ENCODE data around the gene JAZF1. TPM values are rescaled to one million over a fixed set of nuclear protein-coding genes. Genes with fewer than 3 reads are reported as not detected.

Gene JAZF1
- polyA plus RNA-seq, 1 donor, result 11.4 TPM

DNA sequence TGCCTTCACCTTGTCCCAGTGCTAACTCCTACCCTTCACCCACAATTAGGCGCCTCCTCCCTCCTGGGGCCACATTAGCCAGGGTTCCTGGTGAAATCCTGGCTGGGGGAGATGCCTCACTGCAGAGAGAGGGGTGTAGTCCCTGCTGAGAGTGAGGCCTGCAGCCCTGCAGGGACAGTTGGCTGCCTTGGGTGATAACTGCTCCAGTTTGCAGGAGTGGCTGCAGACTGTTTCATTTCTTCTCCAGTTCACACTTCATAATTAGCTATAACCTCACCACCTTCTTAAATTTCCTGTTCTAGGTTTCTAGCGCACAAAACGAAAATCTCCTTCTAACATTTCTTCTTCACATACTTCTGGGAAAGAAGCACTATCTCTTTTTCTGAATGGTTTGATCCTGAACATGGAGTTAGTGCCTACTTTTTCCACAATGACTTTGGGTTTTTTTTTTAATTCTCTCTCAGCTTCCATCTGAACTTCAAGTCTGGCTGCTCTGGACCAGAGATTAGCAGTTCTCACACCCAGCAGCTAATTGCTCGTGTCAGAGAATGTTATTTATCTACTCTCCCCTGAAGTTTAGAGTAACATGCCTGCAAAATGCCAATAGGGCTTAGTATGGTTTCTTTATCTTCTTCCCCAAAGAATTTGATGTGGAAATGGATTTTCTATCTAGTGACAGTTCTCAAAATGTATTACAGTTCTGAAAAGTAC lies 15.5 kb upstream of the JAZF1 start:
- H3K4me1 ChIP-seq (ENCODE audit: control insufficient read depth, insufficient read depth, low read length), result no peaks in the 10 kb centered on the region
- H3K36me3 ChIP-seq (ENCODE audit: control insufficient read depth, insufficient read depth, low read length), result no peaks in the 10 kb centered on the region
- 100% methylated on average over 2 of the region's 4 CpGs for WGBS (ENCODE audit: insufficient coverage, low lambda C conversion rate)

DNA sequence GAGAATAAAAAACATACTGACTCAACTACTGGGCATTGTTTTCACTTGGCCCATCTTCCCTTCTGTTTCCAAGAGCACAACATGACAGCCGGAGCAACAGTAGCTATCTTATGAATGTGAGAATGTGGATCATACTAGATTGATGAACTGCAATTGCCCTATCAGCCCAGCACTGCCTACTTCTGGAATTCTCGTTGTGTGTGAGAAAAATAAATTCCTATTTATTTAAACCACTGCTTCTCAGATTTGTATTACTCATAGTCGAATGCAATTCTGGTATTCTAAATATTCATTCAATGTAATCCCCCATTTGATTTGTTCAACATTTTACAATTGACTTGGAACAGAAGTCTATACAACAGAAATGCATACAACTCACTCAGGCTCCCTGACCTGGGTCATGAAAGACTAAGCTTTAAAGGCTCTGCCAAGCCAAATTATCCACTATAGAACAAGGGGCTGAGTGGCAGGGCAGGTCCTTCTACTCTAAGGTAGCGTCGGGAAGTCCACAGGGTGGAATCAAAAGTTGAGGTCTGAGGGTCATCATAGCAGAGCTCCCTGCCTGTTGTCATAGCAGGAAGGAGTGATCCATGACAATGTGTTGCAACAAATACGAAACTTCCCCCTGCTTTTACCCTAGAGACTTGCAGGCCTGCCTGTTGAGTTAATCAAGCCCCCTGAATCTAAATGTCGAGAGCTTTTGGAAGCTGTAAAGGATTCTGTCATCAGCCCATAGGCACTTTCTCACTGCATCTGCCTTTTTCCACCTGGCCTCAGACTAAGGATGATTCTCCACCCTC lies 12.4 kb upstream of the JAZF1 start:
- Histone ChIP-seq H3K27me3 (ENCODE audit: control insufficient read depth, insufficient read depth, low read length) (peaks cover 11% of the 10 kb centered on the region), H3K27ac (ENCODE audit: low read length) (no peak overlapping the region)
- no peak for DNase-seq

More for the DNA sequence above, 15.5 kb upstream of the JAZF1 start:
- H3K27ac ChIP-seq (ENCODE audit: low read length), result no peak overlapping the region
- H3K4me3 ChIP-seq (ENCODE audit: low read length), result no peak overlapping the region
- DNase-seq, result no peak
- peaks cover 4% of the 10 kb centered on the region for H3K27me3 ChIP-seq (ENCODE audit: control insufficient read depth, insufficient read depth, low read length)
- H3K9me3 ChIP-seq (ENCODE audit: control insufficient read depth, low read depth, low read length), result no peaks in the 10 kb centered on the region

DNA sequence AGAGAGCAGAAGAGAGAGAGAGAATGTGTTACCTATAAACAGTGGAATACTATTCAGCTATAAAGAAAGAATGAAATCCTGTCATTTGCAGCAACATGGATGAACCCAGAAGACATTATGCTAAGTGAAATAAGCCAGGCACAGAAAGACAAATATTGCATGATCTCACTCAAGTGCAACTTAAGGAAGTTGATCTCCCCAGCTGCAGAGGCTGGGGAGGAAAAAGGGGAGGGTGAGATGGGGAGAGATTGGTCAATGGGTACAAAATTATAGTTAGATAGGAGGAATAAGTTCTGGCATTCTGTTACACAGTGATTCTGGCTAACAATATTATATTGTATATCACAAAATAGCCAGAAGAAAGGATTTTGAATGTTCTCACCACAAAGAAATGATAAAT lies 11.2 kb upstream of the JAZF1 start:
- H3K36me3 ChIP-seq (ENCODE audit: control insufficient read depth, insufficient read depth, low read length), result no peaks in the 10 kb centered on the region
- no peak for DNase-seq
- H3K4me3 ChIP-seq (ENCODE audit: low read length), result no peak overlapping the region
- no peak overlapping the region for H3K27ac ChIP-seq (ENCODE audit: low read length)
- peaks cover 11% of the 10 kb centered on the region for H3K27me3 ChIP-seq (ENCODE audit: control insufficient read depth, insufficient read depth, low read length)
- no peaks in the 10 kb centered on the region for H3K4me1 ChIP-seq (ENCODE audit: control insufficient read depth, insufficient read depth, low read length)
- no peaks in the 10 kb centered on the region for H3K9me3 ChIP-seq (ENCODE audit: control insufficient read depth, low read depth, low read length)

More for the DNA sequence above, 12.4 kb upstream of the JAZF1 start:
- Histone ChIP-seq H3K4me3 (ENCODE audit: low read length) (no peak overlapping the region), H3K36me3 (ENCODE audit: control insufficient read depth, insufficient read depth, low read length) (no peaks in the 10 kb centered on the region), H3K4me1 (ENCODE audit: control insufficient read depth, insufficient read depth, low read length) (no peaks in the 10 kb centered on the region), H3K9me3 (ENCODE audit: control insufficient read depth, low read depth, low read length) (no peaks in the 10 kb centered on the region)
- WGBS (ENCODE audit: insufficient coverage, low lambda C conversion rate), result 88% methylated on average over 1 of the region's 7 CpGs

GRCh38 chr7:28191184-28191583 lies 10.6 kb upstream of the JAZF1 start:
- Histone ChIP-seq H3K27me3 (ENCODE audit: control insufficient read depth, insufficient read depth, low read length) (peaks cover 11% of the 10 kb centered on the region), H3K9me3 (ENCODE audit: control insufficient read depth, low read depth, low read length) (no peaks in the 10 kb centered on the region), H3K27ac (ENCODE audit: low read length) (no peak overlapping the region), H3K36me3 (ENCODE audit: control insufficient read depth, insufficient read depth, low read length) (no peaks in the 10 kb centered on the region), H3K4me3 (ENCODE audit: low read length) (no peak overlapping the region), H3K4me1 (ENCODE audit: control insufficient read depth, insufficient read depth, low read length) (no peaks in the 10 kb centered on the region)
- no peak for DNase-seq
- no CpG with 5 or more reads among the region's 2 CpGs for WGBS (ENCODE audit: insufficient coverage, low lambda C conversion rate)

- Histone ChIP-seq H3K36me3 (ENCODE audit: control insufficient read depth, insufficient read depth, low read length) (no peaks in the 10 kb centered on the region), H3K4me1 (ENCODE audit: control insufficient read depth, insufficient read depth, low read length) (no peaks in the 10 kb centered on the region), H3K9me3 (ENCODE audit: control insufficient read depth, low read depth, low read length) (no peaks in the 10 kb centered on the region), H3K27me3 (ENCODE audit: control insufficient read depth, insufficient read depth, low read length) (peaks cover 11% of the 10 kb centered on the region), H3K4me3 (ENCODE audit: low read length) (no peak overlapping the region), H3K27ac (ENCODE audit: low read length) (no peak overlapping the region)
- 0% methylated on average over 1 of the region's 5 CpGs for WGBS (ENCODE audit: insufficient coverage, low lambda C conversion rate)
- no peak for DNase-seq
These were observed 9.6 kb upstream of the JAZF1 start for GRCh38 chr7:28190077-28190710.

GRCh38 chr7:28187012-28187411 lies 6.4 kb upstream of the JAZF1 start:
- Histone ChIP-seq H3K36me3 (ENCODE audit: control insufficient read depth, insufficient read depth, low read length) (no peaks in the 10 kb centered on the region), H3K27ac (ENCODE audit: low read length) (no peak overlapping the region), H3K4me3 (ENCODE audit: low read length) (no peak overlapping the region), H3K27me3 (ENCODE audit: control insufficient read depth, insufficient read depth, low read length) (peaks cover 17% of the 10 kb centered on the region), H3K9me3 (ENCODE audit: control insufficient read depth, low read depth, low read length) (no peaks in the 10 kb centered on the region), H3K4me1 (ENCODE audit: control insufficient read depth, insufficient read depth, low read length) (no peaks in the 10 kb centered on the region)
- no peak for DNase-seq
- 100% methylated on average over 2 of the region's 7 CpGs for WGBS (ENCODE audit: insufficient coverage, low lambda C conversion rate)

GRCh38 chr7:28183627-28184026 lies 3.0 kb upstream of the JAZF1 start:
- Histone ChIP-seq H3K27me3 (ENCODE audit: control insufficient read depth, insufficient read depth, low read length) (peaks cover 20% of the 10 kb centered on the region), H3K9me3 (ENCODE audit: control insufficient read depth, low read depth, low read length) (no peaks in the 10 kb centered on the region), H3K36me3 (ENCODE audit: control insufficient read depth, insufficient read depth, low read length) (no peaks in the 10 kb centered on the region), H3K4me3 (ENCODE audit: low read length) (no peak overlapping the region), H3K27ac (ENCODE audit: low read length) (no peak overlapping the region), H3K4me1 (ENCODE audit: control insufficient read depth, insufficient read depth, low read length) (no peaks in the 10 kb centered on the region)
- DNase-seq, result no peak
- WGBS (ENCODE audit: insufficient coverage, low lambda C conversion rate), result no CpG with 5 or more reads among the region's 5 CpGs

GRCh38 chr7:28182071-28182471 lies 1.5 kb upstream of the JAZF1 start:
- WGBS (ENCODE audit: insufficient coverage, low lambda C conversion rate), result no CpG with 5 or more reads among the region's 2 CpGs
- H3K27ac ChIP-seq (ENCODE audit: low read length), result no peak overlapping the region
- no peaks in the 10 kb centered on the region for H3K36me3 ChIP-seq (ENCODE audit: control insufficient read depth, insufficient read depth, low read length)
- H3K27me3 ChIP-seq (ENCODE audit: control insufficient read depth, insufficient read depth, low read length), result peaks cover 20% of the 10 kb centered on the region
- no peak for DNase-seq
- H3K4me3 ChIP-seq (ENCODE audit: low read length), result no peak overlapping the region
- H3K4me1 ChIP-seq (ENCODE audit: control insufficient read depth, insufficient read depth, low read length), result no peaks in the 10 kb centered on the region
- H3K9me3 ChIP-seq (ENCODE audit: control insufficient read depth, low read depth, low read length), result no peaks in the 10 kb centered on the region

DNA sequence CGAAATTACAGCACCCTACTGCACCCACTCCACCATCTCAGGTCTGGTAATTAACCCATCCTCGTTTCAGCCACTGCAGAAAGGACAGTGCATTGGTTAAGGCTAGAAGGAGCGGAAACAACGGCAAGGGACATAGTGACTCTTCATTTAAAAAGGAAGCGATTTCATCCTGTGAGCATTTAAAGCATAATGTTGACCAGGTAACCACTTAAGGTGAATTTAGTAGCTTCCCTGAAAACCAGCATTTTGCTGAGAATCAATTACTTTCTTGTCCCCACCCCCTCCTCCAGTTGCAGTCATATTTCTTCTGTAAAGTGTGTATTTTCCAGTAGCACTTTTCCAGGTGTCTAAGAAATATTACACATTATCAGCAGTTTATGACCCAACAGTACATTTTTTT lies 821 bp upstream of the JAZF1 start:
- Histone ChIP-seq H3K4me3 (ENCODE audit: low read length) (no peak overlapping the region), H3K27me3 (ENCODE audit: control insufficient read depth, insufficient read depth, low read length) (peaks cover 20% of the 10 kb centered on the region), H3K4me1 (ENCODE audit: control insufficient read depth, insufficient read depth, low read length) (no peaks in the 10 kb centered on the region), H3K9me3 (ENCODE audit: control insufficient read depth, low read depth, low read length) (no peaks in the 10 kb centered on the region), H3K27ac (ENCODE audit: low read length) (no peak overlapping the region), H3K36me3 (ENCODE audit: control insufficient read depth, insufficient read depth, low read length) (no peaks in the 10 kb centered on the region)
- DNase-seq, result no peak
- no CpG with 5 or more reads among the region's 5 CpGs for WGBS (ENCODE audit: insufficient coverage, low lambda C conversion rate)

DNA sequence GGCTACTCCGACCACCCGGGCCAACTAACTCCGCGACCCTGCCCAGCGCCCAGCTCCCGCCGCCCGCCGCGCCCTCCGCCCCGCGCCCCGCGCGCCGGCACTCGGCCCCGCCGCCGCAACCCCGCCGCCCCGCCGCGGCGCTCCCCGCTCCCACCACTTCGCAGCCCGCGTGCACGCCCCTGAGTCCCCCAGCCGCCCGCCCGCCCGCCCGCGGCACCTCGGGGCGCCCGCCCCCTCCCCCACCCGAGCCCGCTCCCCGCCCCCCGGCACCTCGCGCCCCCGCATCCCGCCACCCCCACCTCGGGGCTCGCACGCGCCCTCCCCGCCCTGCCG lies 598 bp downstream of the JAZF1 start:
- peaks cover 20% of the 10 kb centered on the region for H3K27me3 ChIP-seq (ENCODE audit: control insufficient read depth, insufficient read depth, low read length)
- no CpG with 5 or more reads among the region's 55 CpGs for WGBS (ENCODE audit: insufficient coverage, low lambda C conversion rate)
- no peak overlapping the region for H3K27ac ChIP-seq (ENCODE audit: low read length)
- H3K9me3 ChIP-seq (ENCODE audit: control insufficient read depth, low read depth, low read length), result no peaks in the 10 kb centered on the region
- no peaks in the 10 kb centered on the region for H3K4me1 ChIP-seq (ENCODE audit: control insufficient read depth, insufficient read depth, low read length)
- H3K4me3 ChIP-seq (ENCODE audit: low read length), result peak overlapping the region; percentile 63
- DNase-seq, result no peak
- H3K36me3 ChIP-seq (ENCODE audit: control insufficient read depth, insufficient read depth, low read length), result no peaks in the 10 kb centered on the region

All from large intestine (tissue), 3 donors.